ENCODE data around the gene THBS3.
"Not testable (repeated sequence)": the region's sequence is repeated elsewhere in the genome, so short reads cannot be mapped to it uniquely, and the experiment has no call there.

Gene THBS3

GRCh38 chr1:155241069-155241679 lies 33.5 kb upstream of the THBS3 start:
- POLR2A ChIA-PET (ENCODE audit: low non-redundant PET), result interaction anchor here (0.5 to 0.8 kb wide), 2 partner anchors 15 to 33 kb away, joined by 4 to 6 read pairs; no protein-coding TSS in a partner anchor
- peak; percentile 83 for DNase-seq (ENCODE audit: low spot score)
- peak overlapping the region; percentile 63 for H3K27ac ChIP-seq
- TF ChIP-seq CTCF (conservative IDR thresholded peaks at IDR 0.05; ENCODE audit: low read depth), result no peak
- CTCF ChIA-PET, result interaction anchor here (2.6 kb wide), 1 partner anchor 10 kb away, joined by 10 read pairs; no protein-coding TSS in a partner anchor

DNA sequence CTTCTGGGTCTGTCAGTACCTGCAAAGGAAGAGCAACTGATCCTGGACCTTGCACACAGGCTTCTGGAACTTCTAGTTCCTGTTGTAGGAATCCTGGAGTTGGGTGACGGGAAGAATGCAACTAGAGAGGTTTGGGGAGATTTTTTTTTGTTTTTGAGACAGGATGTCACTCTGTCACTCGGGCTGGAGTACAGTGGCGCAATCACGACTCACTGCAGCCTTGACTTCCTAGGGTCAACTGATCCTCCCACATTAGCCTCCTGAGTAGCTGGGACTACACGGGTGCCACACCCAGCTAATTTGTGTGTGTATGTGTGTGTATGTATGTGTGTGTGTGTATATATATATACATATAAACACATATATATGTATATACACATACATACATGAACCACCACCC lies 28.8 kb upstream of the THBS3 start:
- no peak for DNase-seq (ENCODE audit: low spot score)
- no peak for TF ChIP-seq CTCF (conservative IDR thresholded peaks at IDR 0.05; ENCODE audit: low read depth)
- peak overlapping the region; percentile 43 for H3K27ac ChIP-seq
- CTCF ChIA-PET, result interaction anchor here (1.0 kb wide), 1 partner anchor 10 kb away, joined by 3 read pairs; no protein-coding TSS in a partner anchor
- POLR2A ChIA-PET (ENCODE audit: low non-redundant PET), result no interaction called here

- H3K27ac ChIP-seq; POLR2A ChIA-PET (ENCODE audit: low non-redundant PET); DNase-seq (ENCODE audit: low spot score); CTCF ChIA-PET: not testable (repeated sequence)
Observed at GRCh38 chr1:155235375-155235774, 27.7 kb upstream of the THBS3 start.

DNA sequence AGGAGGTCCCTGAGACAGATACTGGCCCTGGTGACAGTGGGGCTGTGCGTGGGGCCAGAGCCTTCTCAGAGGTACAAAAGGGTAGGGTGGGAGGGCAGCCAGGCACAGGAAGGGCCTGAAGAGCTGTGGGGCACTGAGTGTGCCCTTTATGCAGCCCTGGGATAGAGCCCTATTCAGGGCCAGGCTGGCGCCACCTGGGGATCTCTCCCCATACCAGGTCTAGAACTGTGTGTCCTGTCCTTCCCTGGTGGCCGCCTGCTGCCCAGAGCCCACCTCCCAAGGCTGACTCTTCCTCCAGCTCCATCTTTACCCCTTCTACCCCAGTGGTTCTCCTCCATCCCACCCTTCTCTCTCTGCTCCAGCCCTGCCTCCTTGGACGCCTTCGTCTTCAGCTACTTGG lies 25.8 kb upstream of the THBS3 start:
- CTCF ChIA-PET; H3K27ac ChIP-seq; POLR2A ChIA-PET (ENCODE audit: low non-redundant PET); DNase-seq (ENCODE audit: low spot score): not testable (repeated sequence)

DNA sequence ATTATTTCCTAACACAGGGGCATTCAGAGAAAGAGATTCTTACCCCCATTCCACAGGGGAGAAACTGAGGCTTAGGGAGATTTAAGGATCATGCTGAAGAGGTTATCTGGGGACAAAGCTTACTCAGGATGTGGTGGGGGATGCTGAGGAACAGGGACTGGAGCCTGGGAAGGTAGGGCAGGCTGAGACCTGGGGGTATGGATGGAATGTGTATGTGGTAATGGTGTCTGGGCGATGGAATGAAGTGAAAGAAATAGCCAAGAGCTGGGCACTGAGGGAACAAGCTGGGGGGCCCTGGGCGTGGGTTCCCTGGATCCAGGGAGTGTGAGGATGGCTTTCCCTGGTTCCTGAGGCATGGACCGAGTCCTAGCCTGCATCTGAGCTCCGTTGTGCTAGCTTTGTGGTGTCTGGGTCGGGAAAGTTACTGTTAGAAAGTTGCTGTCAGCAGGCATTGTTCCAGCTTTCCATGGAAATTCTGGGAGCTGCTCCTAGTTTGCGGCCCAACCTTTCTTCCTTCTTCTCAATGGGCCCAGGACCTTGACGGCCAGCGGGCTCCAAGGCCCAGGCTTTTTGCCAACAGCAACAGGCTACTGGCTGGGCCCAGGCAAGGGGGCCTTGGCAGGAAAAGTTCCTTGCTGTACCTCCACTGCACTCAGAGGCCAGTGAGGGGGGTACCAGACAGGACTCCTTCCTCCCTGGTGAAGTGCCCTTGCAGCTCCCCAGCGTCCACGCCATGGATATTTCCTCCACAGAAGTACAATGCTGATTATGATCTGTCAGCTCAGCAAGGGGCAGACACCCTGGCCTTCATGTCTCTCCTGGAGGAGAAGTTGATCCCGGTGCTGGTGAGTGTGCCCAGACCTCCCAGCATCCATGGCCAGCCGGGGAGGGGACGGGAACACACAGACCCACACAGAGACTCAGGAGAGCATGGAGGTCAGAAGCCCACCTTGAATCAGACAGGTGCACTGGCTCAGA lies 24.6 kb upstream of the THBS3 start:
- POLR2A ChIA-PET (ENCODE audit: low non-redundant PET), result interaction anchor here (0.6 kb wide), 1 partner anchor 9 kb away, joined by 3 read pairs; no protein-coding TSS in a partner anchor
- H3K27ac ChIP-seq, result peak overlapping the region; percentile 56
- DNase-seq (ENCODE audit: low spot score); CTCF ChIA-PET: not testable (repeated sequence)

DNA sequence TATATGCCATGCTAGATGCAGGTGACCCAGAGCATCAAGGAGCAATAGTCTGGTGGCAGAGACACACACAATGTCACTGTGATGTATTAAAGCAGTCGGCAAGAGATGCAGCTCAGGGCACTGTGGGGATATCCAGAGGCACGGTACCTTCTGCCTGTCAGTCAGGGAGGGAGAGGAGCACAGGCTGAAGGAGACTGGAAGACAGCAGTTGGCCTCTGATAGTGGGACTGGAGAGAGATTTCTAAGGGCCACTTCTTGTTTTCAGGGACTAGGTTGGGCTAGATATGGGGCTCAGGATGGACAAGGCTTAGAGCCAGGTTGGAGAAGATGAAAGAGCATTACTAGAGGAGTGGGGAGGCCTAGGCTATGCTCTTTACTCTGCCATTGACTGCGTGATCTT lies 23.6 kb upstream of the THBS3 start:
- POLR2A ChIA-PET (ENCODE audit: low non-redundant PET), result not testable (repeated sequence)
- CTCF ChIA-PET, result interaction anchor here (0.9 kb wide), 1 partner anchor 20 kb away, joined by 5 read pairs; no protein-coding TSS in a partner anchor

GRCh38 chr1:155228096-155228427 lies 20.4 kb upstream of the THBS3 start:
- no peak for TF ChIP-seq CTCF (conservative IDR thresholded peaks at IDR 0.05; ENCODE audit: low read depth)

More for the DNA sequence above, 23.6 kb upstream of the THBS3 start:
- not testable (repeated sequence) for DNase-seq (ENCODE audit: low spot score); H3K27ac ChIP-seq

GRCh38 chr1:155227261-155228095 lies 19.8 kb upstream of the THBS3 start:
- TF ChIP-seq CTCF (conservative IDR thresholded peaks at IDR 0.05; ENCODE audit: low read depth), result no peak
- CTCF ChIA-PET, result interaction anchor here (0.6 to 2.8 kb wide), 4 partner anchors 9 to 62 kb away, joined by 3 to 22 read pairs (median 8); partner anchors contain the start of gene THBS3
- H3K27ac ChIP-seq, result peak overlapping the region; percentile 90
- POLR2A ChIA-PET (ENCODE audit: low non-redundant PET), result interaction anchor here (0.7 to 1.2 kb wide), 2 partner anchors 21 to 24 kb away, joined by 3 read pairs; no protein-coding TSS in a partner anchor
- DNase-seq (ENCODE audit: low spot score), result peak; percentile 100

More at GRCh38 chr1:155228096-155228427, 20.4 kb upstream of the THBS3 start:
- no peak for DNase-seq (ENCODE audit: low spot score)
- ChIA-PET POLR2A (ENCODE audit: low non-redundant PET) (no interaction called here), CTCF (interaction anchor here (0.6 to 2.8 kb wide), 2 partner anchors 22 to 61 kb away, joined by 3 to 13 read pairs; no protein-coding TSS in a partner anchor)
- H3K27ac ChIP-seq, result peak overlapping the region; percentile 90
